Measurements from ENCODE around the gene BLOC1S5.

Gene BLOC1S5

DNA sequence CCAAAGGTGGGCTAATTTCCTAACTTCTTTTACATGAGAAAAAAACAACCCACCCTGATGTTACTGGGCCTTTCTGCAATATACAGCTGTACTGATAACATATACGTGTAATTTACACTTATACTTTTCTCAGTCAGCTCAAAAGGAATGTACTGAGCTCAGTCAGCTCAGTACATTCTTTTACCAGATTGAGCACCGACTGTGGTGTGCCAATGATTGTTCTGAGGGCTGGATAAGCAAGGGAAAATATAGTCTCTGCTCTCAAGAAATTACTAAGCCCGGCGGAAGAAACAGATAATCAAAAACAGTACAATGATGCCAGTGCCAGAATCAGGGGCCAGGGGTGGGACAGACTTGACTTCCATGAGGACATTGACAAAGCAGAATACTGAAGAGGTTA is 10.0 kb upstream of the BLOC1S5 start:
- Histone ChIP-seq H3K4me3 (ENCODE audit: low read length) (no peak overlapping the region), H3K9me3 (ENCODE audit: low read length) (no peaks in the 10 kb centered on the region), H3K27me3 (ENCODE audit: insufficient read depth, low read length) (no peaks in the 10 kb centered on the region), H3K4me1 (ENCODE audit: insufficient read depth, low read length) (peaks cover 4% of the 10 kb centered on the region), H2AFZ (ENCODE audit: low read depth, low read length) (no peak overlapping the region), H3K36me3 (ENCODE audit: insufficient read depth, low read length) (no peaks in the 10 kb centered on the region)

DNA sequence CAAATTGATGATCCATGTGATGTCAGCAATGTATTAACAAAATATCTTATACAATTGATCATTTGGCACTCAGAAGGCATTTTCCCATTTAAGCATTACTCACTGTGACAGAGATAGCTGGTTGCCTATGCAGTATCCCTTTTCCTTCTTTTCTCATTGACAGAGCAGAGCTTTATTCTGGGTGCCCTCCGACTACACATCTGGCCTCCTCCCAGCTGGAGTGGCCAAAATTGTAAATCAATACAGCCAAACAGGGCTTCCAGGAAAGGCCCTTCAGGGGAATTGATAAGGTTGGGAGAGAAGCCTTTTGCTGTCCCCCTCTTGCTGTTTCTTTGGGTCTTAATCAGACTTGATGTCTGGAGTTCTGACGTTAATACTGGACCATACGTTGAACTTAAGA is 9.6 kb upstream of the BLOC1S5 start:
- H3K4me1 ChIP-seq (ENCODE audit: insufficient read depth, low read length): peaks cover 7% of the 10 kb centered on the region
- H3K9me3 ChIP-seq (ENCODE audit: low read length): no peaks in the 10 kb centered on the region
- H3K27me3 ChIP-seq (ENCODE audit: insufficient read depth, low read length): no peaks in the 10 kb centered on the region
- no peaks in the 10 kb centered on the region for H3K36me3 ChIP-seq (ENCODE audit: insufficient read depth, low read length)
- H3K4me3 ChIP-seq (ENCODE audit: low read length): no peak overlapping the region
- H2AFZ ChIP-seq (ENCODE audit: low read depth, low read length): no peak overlapping the region

DNA sequence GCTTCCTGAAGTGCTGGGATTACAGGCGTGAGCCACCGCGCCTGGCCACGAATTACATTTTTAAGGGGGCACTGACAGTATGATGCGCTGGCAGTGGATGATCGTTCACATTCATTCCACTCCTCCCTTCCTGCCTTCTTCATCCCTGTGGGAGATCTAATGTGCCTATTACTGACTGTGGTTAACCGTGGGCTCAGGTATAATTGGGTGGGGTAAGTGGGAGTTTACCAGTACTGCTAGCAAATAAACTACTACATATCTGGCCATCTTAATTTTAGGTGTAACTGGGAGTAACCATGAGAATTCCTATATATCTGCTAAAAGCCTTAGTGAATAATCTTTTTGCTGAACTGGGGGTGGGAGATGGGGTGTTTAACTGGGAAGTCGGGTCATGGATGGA is 6.5 kb upstream of the BLOC1S5 start:
- H3K4me1 ChIP-seq (ENCODE audit: insufficient read depth, low read length): peaks cover 7% of the 10 kb centered on the region
- no peak overlapping the region for H3K4me3 ChIP-seq (ENCODE audit: low read length)
- no peaks in the 10 kb centered on the region for H3K9me3 ChIP-seq (ENCODE audit: low read length)
- no peak overlapping the region for H2AFZ ChIP-seq (ENCODE audit: low read depth, low read length)
- no peaks in the 10 kb centered on the region for H3K36me3 ChIP-seq (ENCODE audit: insufficient read depth, low read length)
- no peaks in the 10 kb centered on the region for H3K27me3 ChIP-seq (ENCODE audit: insufficient read depth, low read length)

DNA sequence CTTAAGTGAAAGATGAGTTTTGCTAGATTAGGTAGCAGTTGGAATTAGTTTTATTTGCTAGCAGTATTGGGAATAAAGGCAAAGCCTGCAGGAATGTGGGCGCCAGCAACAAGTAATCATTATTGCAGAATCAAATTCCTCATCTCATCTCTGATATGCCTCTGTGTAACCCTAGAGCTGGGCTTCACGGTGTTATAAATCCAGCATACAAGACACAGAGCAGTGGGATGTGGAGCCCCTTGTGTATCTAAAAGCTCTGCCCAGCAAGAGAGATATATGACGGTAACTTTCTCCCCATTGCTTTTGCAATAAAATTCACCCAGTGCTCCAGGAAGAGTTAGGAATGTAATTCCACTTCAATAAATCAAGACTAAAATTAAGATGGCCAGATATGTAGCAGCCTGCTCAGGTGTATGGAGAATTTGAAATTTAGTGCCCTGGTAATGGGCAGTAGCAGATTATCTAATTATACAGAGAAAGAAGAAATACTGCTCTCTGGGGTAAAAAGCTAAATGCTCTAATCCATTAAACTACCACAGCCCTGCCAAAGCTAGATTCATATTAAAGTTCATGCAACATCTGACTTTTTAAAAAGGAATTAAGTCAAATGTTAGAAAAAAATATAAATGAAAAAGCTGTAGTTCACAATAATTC is 5.6 kb upstream of the BLOC1S5 start:
- Histone ChIP-seq H3K9me3 (ENCODE audit: low read length) (no peaks in the 10 kb centered on the region), H3K4me1 (ENCODE audit: insufficient read depth, low read length) (peaks cover 8% of the 10 kb centered on the region), H2AFZ (ENCODE audit: low read depth, low read length) (no peak overlapping the region), H3K36me3 (ENCODE audit: insufficient read depth, low read length) (no peaks in the 10 kb centered on the region), H3K4me3 (ENCODE audit: low read length) (no peak overlapping the region), H3K27me3 (ENCODE audit: insufficient read depth, low read length) (no peaks in the 10 kb centered on the region)

DNA sequence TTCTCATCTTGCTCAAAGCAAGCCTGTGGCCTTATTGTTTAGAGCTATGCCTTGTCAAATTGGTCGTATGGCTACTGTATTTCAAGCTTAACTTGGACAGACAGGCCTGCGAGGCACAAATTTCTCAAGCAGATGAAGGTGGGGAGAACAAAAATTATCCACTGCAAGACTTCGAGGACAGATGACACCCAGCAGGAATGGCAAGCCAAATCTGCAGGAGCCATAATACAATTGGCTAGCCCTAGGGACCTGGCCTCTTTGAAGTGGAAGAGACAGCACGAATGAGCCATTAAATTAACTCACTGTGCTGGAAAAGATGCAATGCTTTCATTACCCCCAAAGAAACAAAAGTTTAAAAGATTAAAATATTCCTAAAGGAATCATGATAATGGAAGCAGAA is 5.0 kb upstream of the BLOC1S5 start:
- H2AFZ ChIP-seq (ENCODE audit: low read depth, low read length): no peak overlapping the region

DNA sequence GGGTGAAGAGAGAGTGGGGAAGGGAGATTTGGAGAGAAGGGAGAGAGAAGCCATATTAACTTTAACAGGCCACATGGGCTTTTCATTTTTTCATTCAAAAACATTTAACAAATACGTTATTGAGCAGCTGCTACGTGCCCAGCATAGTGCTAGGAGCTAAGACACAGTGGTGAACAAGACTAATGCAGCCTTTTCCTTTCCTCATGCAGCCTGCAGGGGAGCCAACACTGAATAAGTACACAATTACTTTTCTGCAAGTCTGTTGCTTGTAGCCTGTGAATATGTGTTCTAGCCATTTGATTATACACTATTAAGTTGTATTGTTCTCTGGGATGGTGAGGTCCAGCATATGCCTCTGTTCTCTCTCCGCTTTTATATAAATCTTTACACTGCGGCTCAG is 1.9 kb upstream of the BLOC1S5 start:
- H3K4me1 ChIP-seq (ENCODE audit: insufficient read depth, low read length): peaks cover 18% of the 10 kb centered on the region
- H3K9me3 ChIP-seq (ENCODE audit: low read length): no peaks in the 10 kb centered on the region
- no peaks in the 10 kb centered on the region for H3K27me3 ChIP-seq (ENCODE audit: insufficient read depth, low read length)
- H2AFZ ChIP-seq (ENCODE audit: low read depth, low read length): no peak overlapping the region
- peaks cover 8% of the 10 kb centered on the region for H3K36me3 ChIP-seq (ENCODE audit: insufficient read depth, low read length)
- no peak overlapping the region for H3K4me3 ChIP-seq (ENCODE audit: low read length)

More for the DNA sequence above, 5.0 kb upstream of the BLOC1S5 start:
- H3K27me3 ChIP-seq (ENCODE audit: insufficient read depth, low read length): no peaks in the 10 kb centered on the region
- H3K36me3 ChIP-seq (ENCODE audit: insufficient read depth, low read length): no peaks in the 10 kb centered on the region
- peaks cover 12% of the 10 kb centered on the region for H3K4me1 ChIP-seq (ENCODE audit: insufficient read depth, low read length)
- H3K4me3 ChIP-seq (ENCODE audit: low read length): no peak overlapping the region
- no peaks in the 10 kb centered on the region for H3K9me3 ChIP-seq (ENCODE audit: low read length)

DNA sequence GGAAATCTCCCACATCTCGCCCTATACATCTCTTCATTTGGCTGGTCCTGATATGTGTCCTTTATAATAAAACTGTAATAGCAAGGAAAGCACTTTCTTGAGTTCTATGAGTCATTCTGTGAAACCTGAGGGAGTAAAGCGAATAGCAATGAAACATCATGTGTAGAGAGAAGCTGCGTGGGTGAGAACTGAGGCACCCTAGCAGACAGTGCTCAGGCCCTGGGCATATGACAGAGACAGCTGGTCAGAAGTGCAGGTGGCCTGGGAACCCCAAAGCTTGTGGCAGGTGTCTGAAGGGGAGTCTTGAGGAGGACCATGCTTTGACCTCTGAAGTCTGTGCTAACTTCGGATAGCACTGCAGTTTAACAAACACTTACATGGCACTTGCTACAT is 1.3 kb upstream of the BLOC1S5 start:
- H2AFZ ChIP-seq (ENCODE audit: low read depth, low read length): no peak overlapping the region
- no peak overlapping the region for H3K4me3 ChIP-seq (ENCODE audit: low read length)
- H3K27me3 ChIP-seq (ENCODE audit: insufficient read depth, low read length): no peaks in the 10 kb centered on the region
- H3K36me3 ChIP-seq (ENCODE audit: insufficient read depth, low read length): peaks cover 9% of the 10 kb centered on the region
- H3K4me1 ChIP-seq (ENCODE audit: insufficient read depth, low read length): peaks cover 18% of the 10 kb centered on the region
- no peaks in the 10 kb centered on the region for H3K9me3 ChIP-seq (ENCODE audit: low read length)

DNA sequence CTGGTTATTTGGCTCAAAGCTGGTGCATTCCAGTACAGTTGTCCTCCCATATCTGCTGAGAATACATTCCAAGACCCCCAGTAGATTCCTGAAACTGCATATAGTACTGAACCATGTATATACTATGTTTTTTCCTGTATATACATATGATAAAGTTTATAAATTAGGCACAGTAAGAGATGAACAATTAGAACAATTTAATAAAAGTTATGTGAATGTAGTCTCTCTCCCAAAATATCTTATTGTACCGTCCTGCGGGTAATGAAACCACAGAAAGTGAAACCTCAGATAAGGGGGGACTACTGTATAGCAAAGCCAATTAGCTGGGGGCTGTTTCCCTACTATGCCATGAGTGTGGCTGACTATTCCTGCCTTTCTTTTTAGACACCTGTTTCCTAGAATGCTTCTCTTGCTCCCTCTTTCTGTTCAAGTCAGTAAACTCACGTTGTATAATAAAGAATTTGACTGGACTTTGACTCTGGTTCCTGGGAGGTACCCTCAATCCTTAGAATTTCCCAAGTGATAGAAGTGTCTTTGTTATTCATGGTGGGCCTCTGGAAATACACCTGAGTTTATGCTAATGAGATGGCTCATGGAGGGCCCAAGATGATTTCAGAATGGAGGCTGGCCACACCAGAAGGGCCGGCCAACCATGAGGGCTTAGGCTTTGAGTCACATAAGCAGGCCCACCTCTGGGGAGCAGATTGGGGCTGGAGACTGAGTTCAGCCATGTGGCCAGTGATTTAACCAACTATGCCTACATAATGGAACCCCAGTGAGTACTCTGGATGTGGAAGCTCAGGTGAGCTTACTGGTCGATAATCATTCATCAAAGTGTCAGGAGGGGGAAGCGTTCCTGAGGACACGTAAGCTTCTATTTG is 689 bp upstream of the BLOC1S5 start:
- no peaks in the 10 kb centered on the region for H3K9me3 ChIP-seq (ENCODE audit: low read length)
- peaks cover 18% of the 10 kb centered on the region for H3K4me1 ChIP-seq (ENCODE audit: insufficient read depth, low read length)
- H3K4me3 ChIP-seq (ENCODE audit: low read length): peak overlapping the region; percentile 66
- peak overlapping the region; percentile 38 for H2AFZ ChIP-seq (ENCODE audit: low read depth, low read length)
- H3K27me3 ChIP-seq (ENCODE audit: insufficient read depth, low read length): no peaks in the 10 kb centered on the region
- peaks cover 15% of the 10 kb centered on the region for H3K36me3 ChIP-seq (ENCODE audit: insufficient read depth, low read length)

DNA sequence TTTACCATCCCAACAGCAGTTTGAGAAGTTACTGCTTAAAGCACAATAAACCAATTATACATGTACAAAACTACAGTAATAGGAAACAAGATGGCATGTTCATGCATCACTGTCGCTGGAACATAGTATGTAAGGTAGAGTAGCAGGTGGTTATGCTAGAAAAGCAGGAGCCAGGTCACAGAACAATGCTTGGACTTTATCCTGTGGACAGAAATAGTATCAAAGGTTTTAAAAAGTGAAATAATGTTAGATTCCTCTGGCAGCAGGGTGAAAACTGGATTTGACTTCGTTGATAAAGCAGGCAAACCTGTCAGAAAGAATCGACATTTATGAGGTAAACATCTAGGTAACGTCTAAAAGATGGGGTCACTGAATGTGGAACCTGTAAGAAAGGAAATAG is 2.5 kb downstream of the BLOC1S5 start:
- Histone ChIP-seq H3K36me3 (ENCODE audit: insufficient read depth, low read length) (peaks cover 18% of the 10 kb centered on the region), H3K4me3 (ENCODE audit: low read length) (no peak overlapping the region)

DNA sequence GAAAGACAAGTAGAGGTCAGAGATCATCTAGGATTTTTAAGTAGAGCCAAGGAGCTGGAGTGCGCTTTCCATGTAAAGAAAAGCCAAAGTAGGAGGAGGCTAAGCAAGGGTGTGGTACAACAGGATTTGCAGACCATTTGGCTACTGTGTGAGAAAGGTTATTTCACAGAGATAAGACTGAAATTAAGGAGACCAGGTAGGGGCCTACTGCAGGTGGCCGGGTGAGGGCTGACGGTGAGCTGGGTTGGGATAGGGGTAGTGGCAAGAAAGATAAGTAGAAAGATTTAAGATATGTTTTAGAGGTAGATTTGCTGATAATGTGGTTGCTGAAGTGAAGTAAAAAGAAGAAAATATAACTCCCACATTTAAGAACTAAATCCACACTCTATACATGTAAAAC is 3.8 kb downstream of the BLOC1S5 start:
- peaks cover 21% of the 10 kb centered on the region for H3K36me3 ChIP-seq (ENCODE audit: insufficient read depth, low read length)
- H2AFZ ChIP-seq (ENCODE audit: low read depth, low read length): no peak overlapping the region
- no peak overlapping the region for H3K4me3 ChIP-seq (ENCODE audit: low read length)
- no peaks in the 10 kb centered on the region for H3K27me3 ChIP-seq (ENCODE audit: insufficient read depth, low read length)
- no peaks in the 10 kb centered on the region for H3K9me3 ChIP-seq (ENCODE audit: low read length)
- peaks cover 10% of the 10 kb centered on the region for H3K4me1 ChIP-seq (ENCODE audit: insufficient read depth, low read length)

More for the DNA sequence above, 2.5 kb downstream of the BLOC1S5 start:
- no peaks in the 10 kb centered on the region for H3K27me3 ChIP-seq (ENCODE audit: insufficient read depth, low read length)
- H2AFZ ChIP-seq (ENCODE audit: low read depth, low read length): no peak overlapping the region
- H3K9me3 ChIP-seq (ENCODE audit: low read length): no peaks in the 10 kb centered on the region
- peaks cover 10% of the 10 kb centered on the region for H3K4me1 ChIP-seq (ENCODE audit: insufficient read depth, low read length)

DNA sequence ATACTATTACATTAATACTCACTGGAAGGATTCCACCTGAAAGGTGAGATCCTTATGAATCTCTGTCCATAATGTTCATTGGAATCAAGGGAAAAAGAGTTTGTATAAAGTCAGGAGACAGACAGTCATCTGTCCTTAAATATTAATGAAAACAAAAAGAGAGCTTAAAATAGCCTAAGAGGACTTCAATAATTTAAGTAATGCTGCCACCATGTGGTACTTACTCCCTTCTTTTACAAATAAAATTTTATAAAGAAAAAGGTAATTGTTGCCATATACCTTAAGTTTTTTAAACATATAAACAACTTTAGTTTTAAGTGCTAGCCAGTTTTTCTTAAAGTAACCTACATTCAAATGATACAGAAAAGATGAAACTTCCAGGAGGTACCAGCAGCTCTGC is 5.1 kb downstream of the BLOC1S5 start:
- peaks cover 23% of the 10 kb centered on the region for H3K36me3 ChIP-seq (ENCODE audit: insufficient read depth, low read length)
- no peaks in the 10 kb centered on the region for H3K9me3 ChIP-seq (ENCODE audit: low read length)
- peaks cover 6% of the 10 kb centered on the region for H3K4me1 ChIP-seq (ENCODE audit: insufficient read depth, low read length)
- no peaks in the 10 kb centered on the region for H3K27me3 ChIP-seq (ENCODE audit: insufficient read depth, low read length)
- no peak overlapping the region for H2AFZ ChIP-seq (ENCODE audit: low read depth, low read length)
- H3K4me3 ChIP-seq (ENCODE audit: low read length): no peak overlapping the region

DNA sequence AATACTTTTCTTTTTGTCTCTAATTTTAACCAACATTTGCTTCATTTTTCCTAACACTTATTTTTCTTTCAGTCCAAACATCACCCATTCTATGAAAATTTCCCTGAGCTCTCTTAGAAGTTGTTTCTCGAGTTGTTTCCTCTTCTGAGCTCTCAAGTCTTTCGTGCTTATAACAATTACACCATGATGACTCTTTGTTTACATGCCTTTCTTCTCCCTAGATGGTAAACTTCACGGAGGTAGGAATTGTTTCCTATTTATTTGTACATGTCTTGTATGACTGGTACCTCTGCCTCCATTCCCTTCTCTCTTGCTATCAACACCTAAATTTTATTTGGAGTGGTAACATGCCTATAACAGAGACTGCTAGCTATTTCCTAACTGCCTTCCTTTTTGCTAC is 6.4 kb downstream of the BLOC1S5 start:
- H2AFZ ChIP-seq (ENCODE audit: low read depth, low read length): no peak overlapping the region
- H3K4me1 ChIP-seq (ENCODE audit: insufficient read depth, low read length): no peaks in the 10 kb centered on the region
- H3K27me3 ChIP-seq (ENCODE audit: insufficient read depth, low read length): no peaks in the 10 kb centered on the region
- no peak overlapping the region for H3K4me3 ChIP-seq (ENCODE audit: low read length)
- H3K9me3 ChIP-seq (ENCODE audit: low read length): no peaks in the 10 kb centered on the region
- peaks cover 23% of the 10 kb centered on the region for H3K36me3 ChIP-seq (ENCODE audit: insufficient read depth, low read length)

DNA sequence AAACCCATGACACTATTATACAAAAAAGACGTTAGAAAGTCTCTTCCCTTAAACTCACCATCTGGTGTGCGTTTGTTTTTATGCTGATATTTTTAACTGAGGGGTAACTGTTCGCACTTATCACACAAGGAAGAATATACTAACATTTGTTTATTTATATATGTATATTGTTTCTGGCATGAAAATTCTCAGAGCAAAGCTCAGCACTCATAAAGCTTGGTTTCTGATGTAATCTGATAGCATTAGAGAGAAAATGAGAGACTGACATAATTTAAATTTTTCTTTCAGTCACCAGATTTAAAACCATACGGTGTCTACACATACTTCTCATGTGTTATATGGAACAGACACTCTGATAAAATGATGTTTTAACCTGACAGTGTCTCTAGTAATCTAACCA is 6.9 kb downstream of the BLOC1S5 start:
- no peak overlapping the region for H2AFZ ChIP-seq (ENCODE audit: low read depth, low read length)
- H3K9me3 ChIP-seq (ENCODE audit: low read length): no peaks in the 10 kb centered on the region
- H3K4me1 ChIP-seq (ENCODE audit: insufficient read depth, low read length): no peaks in the 10 kb centered on the region
- H3K27me3 ChIP-seq (ENCODE audit: insufficient read depth, low read length): no peaks in the 10 kb centered on the region
- H3K4me3 ChIP-seq (ENCODE audit: low read length): no peak overlapping the region
- H3K36me3 ChIP-seq (ENCODE audit: insufficient read depth, low read length): peaks cover 23% of the 10 kb centered on the region

All from neuron (in vitro differentiated cells).